A549 (cell line): ENCODE measurements around the gene RAB3B. TPM values are rescaled to one million over a fixed set of nuclear protein-coding genes. Genes with fewer than 3 reads are reported as not detected.
A peak's percentile ranks its signal among the peaks of the same experiment; 100 is the strongest.
"Not testable (repeated sequence)": the region's sequence is repeated elsewhere in the genome, so short reads cannot be mapped to it uniquely, and the experiment has no call there.

Experiments used
- ATAC-seq, 2 experiments: fragments of 200-7000 bp in 1 of 2; fragments of >200 bp in 1 of 2; cut with Nextera tagmentation in 1 of 2; cut with Tn5 transposase in 1 of 2; 3 replicates each; pipeline versions ENCODE4 v1.8.0 to v1.9.1; 2018 to 2020; ENCODE audit warnings: mild to moderate bottlenecking in 1 of 2, moderate library complexity in 1 of 2
- CTCF ChIA-PET: fragments of 300-600 bp; sonication (Branson Sonifier 250); formaldehyde crosslinking; extraction: SDS; loops from one replicate; lab custom pipeline; 2021; ENCODE audit warnings: antibody characterized with exemption, inconsistent platforms; lab: Yijun Ruan, JAX
- POLR2A ChIA-PET: fragments of 350-600 bp; formaldehyde crosslinking; extraction: SDS; loops from one replicate; lab custom pipeline; 2021; ENCODE audit warnings: antibody characterized with exemption, inconsistent platforms; lab: Yijun Ruan, JAX
- DNase-seq, 2 experiments: peaks; one replicate each; pipeline versions ENCODE4 v3.0.0 to v3.0.0-alpha.2; 2011 to 2016; ENCODE audit warnings: low read depth in 1 of 2, low spot score in 1 of 2
- FAIRE-seq: peaks from 2 replicates; lab custom pipeline; 2011; peaks lifted over from hg19 to GRCh38; lab: Jason Lieb, UNC
- H3K27ac ChIP-seq, 2 experiments: fragments of >200 bp; sonication (Bioruptor Twin); formaldehyde crosslinking; 3 replicates each; pipeline ENCODE4 v1.5.1; 2016 to 2017
- H3K4me1 ChIP-seq: fragments of >200 bp; sonication (Bioruptor Twin); formaldehyde crosslinking; 3 replicates; pipeline ENCODE4 v1.6.1; 2016
- H3K4me2 ChIP-seq: fragments of >200 bp; sonication (Bioruptor Twin); formaldehyde crosslinking; 3 replicates; pipeline ENCODE4 v1.6.1; 2016
- H3K4me3 ChIP-seq: fragments of >200 bp; sonication (Bioruptor Twin); formaldehyde crosslinking; 3 replicates; pipeline ENCODE4 v1.5.1; 2016
- H3K9me3 ChIP-seq: fragments of >200 bp; sonication (Bioruptor Twin); formaldehyde crosslinking; 3 replicates; pipeline ENCODE4 v1.6.1; 2016
- CBX2 ChIP-seq: fragments of 200-600 bp; sonication (generic); IDR thresholded peaks from 2 replicates; pipeline ENCODE4 v1.6.1; 2016; ENCODE audit warnings: low read depth, mild to moderate bottlenecking, borderline replicate concordance
- CBX8 ChIP-seq: fragments of 200-600 bp; sonication (generic); IDR thresholded peaks from 2 replicates; pipeline ENCODE4 v1.6.1; 2016
- CHD4 ChIP-seq: fragments of 200-600 bp; sonication (generic); IDR thresholded peaks from 2 replicates; pipeline ENCODE4 v1.6.1; 2016; ENCODE audit warnings: antibody characterized with exemption, mild to moderate bottlenecking, borderline replicate concordance
- EHF ChIP-seq: fragments of 250-450 bp; sonication (Bioruptor Pico); IDR thresholded peaks from 2 replicates; pipeline ENCODE4 v1.5.0; 2020; ENCODE audit warnings: mild to moderate bottlenecking
- EHMT2 ChIP-seq: fragments of 200-600 bp; sonication (generic); IDR thresholded peaks from 2 replicates; pipeline ENCODE4 v1.6.1; 2016; ENCODE audit warnings: antibody characterized with exemption, low read depth, mild to moderate bottlenecking, moderate library complexity
- FOXS1 ChIP-seq: fragments of 250-450 bp; sonication (Bioruptor Pico); IDR thresholded peaks from 2 replicates; pipeline ENCODE4 v1.5.0; 2020; ENCODE audit warnings: mild to moderate bottlenecking, moderate library complexity
- GATA3 ChIP-seq: IDR thresholded peaks from 2 replicates; pipeline ENCODE4 v1.6.1; 2012; ENCODE audit warnings: borderline replicate concordance
- HMGXB4 ChIP-seq: fragments of 250-450 bp; sonication (Bioruptor Pico); IDR thresholded peaks from 2 replicates; pipeline ENCODE4 v1.5.0; 2021; ENCODE audit warnings: mild to moderate bottlenecking, moderate library complexity, borderline replicate concordance
- KDM1A ChIP-seq: fragments of 200-600 bp; sonication (generic); IDR thresholded peaks from 2 replicates; pipeline ENCODE4 v1.6.1; 2016; ENCODE audit warnings: low read depth, mild to moderate bottlenecking
- KDM5A ChIP-seq: fragments of 200-600 bp; sonication (generic); IDR thresholded peaks from 2 replicates; pipeline ENCODE4 v1.6.1; 2016; ENCODE audit warnings: antibody characterized with exemption, mild to moderate bottlenecking
- MAZ ChIP-seq: fragments of 150-350 bp; IDR thresholded peaks from 2 replicates; pipeline ENCODE4 v1.6.1; 2014; ENCODE audit warnings: antibody characterized with exemption, low read depth, low read length, borderline replicate concordance
- NFE2L2 ChIP-seq: fragments of 150-350 bp; conservative IDR thresholded peaks from 2 replicates; pipeline ENCODE4 v1.6.1; 2014; ENCODE audit warnings: low read length
- NPAS2 ChIP-seq: fragments of 250-450 bp; sonication (Bioruptor Pico); IDR thresholded peaks from 2 replicates; pipeline ENCODE4 v1.8.0; 2022; ENCODE audit warnings: mild to moderate bottlenecking, moderate library complexity, borderline replicate concordance
- NR3C1 ChIP-seq: fragments of >200 bp; sonication (Bioruptor Twin); formaldehyde crosslinking; IDR thresholded peaks from 3 replicates; pipeline ENCODE4 v1.6.1; 2017
- POLR2A ChIP-seq: IDR thresholded peaks from 2 replicates; pipeline ENCODE4 v1.6.1; 2012; ENCODE audit warnings: mild to moderate bottlenecking, low read length
- POLR2AphosphoS2 ChIP-seq: conservative IDR thresholded peaks from 2 replicates; pipeline ENCODE4 v1.6.1; 2012; ENCODE audit warnings: low read length, improper control_type of control experiment, inconsistent platforms
- REST ChIP-seq: fragments of 200-600 bp; sonication (generic); IDR thresholded peaks from 2 replicates; pipeline ENCODE4 v1.6.1; 2016; ENCODE audit warnings: antibody characterized with exemption, mild to moderate bottlenecking, moderate library complexity
- RFX5 ChIP-seq: fragments of 450-650 bp; IDR thresholded peaks from 2 replicates; pipeline ENCODE4 v1.7.1; 2014; ENCODE audit warnings: antibody characterized with exemption, mild to moderate bottlenecking, moderate library complexity
- RNF2 ChIP-seq: fragments of 200-600 bp; sonication (generic); IDR thresholded peaks from 2 replicates; pipeline ENCODE4 v1.6.1; 2016; ENCODE audit warnings: low read depth, mild to moderate bottlenecking, antibody characterized with exemption, moderate library complexity, borderline replicate concordance
- ZC3H11A ChIP-seq: fragments of 450-650 bp; IDR thresholded peaks from 2 replicates; pipeline ENCODE4 v1.6.1; 2014; ENCODE audit warnings: antibody characterized with exemption, mild to moderate bottlenecking
- WGBS: methylation state at CpG from one replicate; pipeline ENCODE4 v1.1.6; 2017; ENCODE audit errors: missing lambda C conversion rate; 5-methylcytosine and 5-hydroxymethylcytosine counted together
- polyA plus RNA-seq, 4 experiments: library from polyadenylated mRNA; depleted of rRNA in 3 of 4; stranded (reverse); fragments of >200 nt; fragmentation: RNase III in 1 of 4; extraction: RNeasy Plus Mini Kit Qiagen cat#74134 plus additional on column Dnase treatment in 1 of 4; gene quantifications; 2 replicates in 3 of 4; 3 replicates in 1 of 4; pipeline ENCODE4 v1.2.3, GENCODE V29; 2011 to 2017

Gene RAB3B
- polyA plus RNA-seq, 2 of the 4 experiments (the other 2 are of a cell fraction), result 6.9 to 15.1 TPM

GRCh38 chr1:52028839-52029238 lies 38.3 kb upstream of the RAB3B start:
- FAIRE-seq, H3K9me3 ChIP-seq, POLR2A ChIA-PET, H3K4me3 ChIP-seq, ATAC-seq, DNase-seq: not testable (repeated sequence)
- H3K4me2 ChIP-seq, result peak overlapping the region; percentile 39
- WGBS, result 23% methylated on average over 5 of the region's 5 CpGs
- H3K27ac ChIP-seq, result peak overlapping the region; percentile 9 to 62; a peak in 2 of 6 replicates
- CTCF ChIA-PET, result interaction anchor here (0.6 to 1.4 kb wide), 2 partner anchors 132 to 141 kb away, joined by 4 to 6 read pairs; no protein-coding TSS in a partner anchor
- H3K4me1 ChIP-seq, result peaks cover 37% of the 10 kb centered on the region

GRCh38 chr1:52028328-52028727 lies 37.8 kb upstream of the RAB3B start:
- ATAC-seq (no peak), DNase-seq (no peak)

GRCh38 chr1:52026278-52026677 lies 35.8 kb upstream of the RAB3B start:
- H3K4me2 ChIP-seq, result no peak overlapping the region
- peaks cover 26% of the 10 kb centered on the region for H3K4me1 ChIP-seq
- FAIRE-seq (no peak), ATAC-seq (no peak), DNase-seq (no peak)
- H3K27ac ChIP-seq, result no peak overlapping the region
- ChIA-PET POLR2A (no interaction called here), CTCF (interaction anchor here (0.5 kb wide), 1 partner anchor 18 kb away, joined by 4 read pairs; no protein-coding TSS in a partner anchor)
- 90% methylated on average over 2 of the region's 2 CpGs for WGBS
- TF ChIP-seq MAZ (no peak), NPAS2 (CRISPR knock-in tag) (no peak), REST (no peak), NFE2L2 (no peak), CHD4 (no peak), NR3C1 (no peak)
- no peak overlapping the region for H3K4me3 ChIP-seq
- H3K9me3 ChIP-seq, result no peaks in the 10 kb centered on the region

More at GRCh38 chr1:52028328-52028727, 37.8 kb upstream of the RAB3B start:
- 28% methylated on average over 1 of the region's 1 CpG for WGBS
- no peak overlapping the region for H3K4me3 ChIP-seq
- FAIRE-seq, result no peak
- CTCF ChIA-PET, result interaction anchor here (1.4 kb wide), 1 partner anchor 131 kb away, joined by 6 read pairs; no protein-coding TSS in a partner anchor
- H3K9me3 ChIP-seq, result no peaks in the 10 kb centered on the region
- H3K4me1 ChIP-seq, result peaks cover 36% of the 10 kb centered on the region
- H3K4me2 ChIP-seq, result peak overlapping the region; percentile 39
- TF ChIP-seq NR3C1 (no peak), KDM1A (no peak), RFX5 (no peak), KDM5A (no peak)
- POLR2A ChIA-PET, result no interaction called here
- peak overlapping the region in 1 of 2 experiments; percentile 38; a peak in 2 of 6 replicates for H3K27ac ChIP-seq

GRCh38 chr1:52022133-52022532 lies 31.6 kb upstream of the RAB3B start:
- Histone ChIP-seq H3K4me1 (no peaks in the 10 kb centered on the region), H3K27ac (no peak overlapping the region), H3K4me3 (no peak overlapping the region), H3K9me3 (no peaks in the 10 kb centered on the region), H3K4me2 (no peak overlapping the region)
- 81% methylated on average over 2 of the region's 2 CpGs for WGBS
- CTCF ChIA-PET, result interaction anchor here (0.6 to 1.1 kb wide), 2 partner anchors 15 to 201 kb away, joined by 3 to 4 read pairs; no protein-coding TSS in a partner anchor
- DNase-seq, result no peak
- no peak for FAIRE-seq
- POLR2A ChIA-PET, result interaction anchor here (0.7 kb wide), 1 partner anchor 418 kb away, joined by 9 read pairs; no protein-coding TSS in a partner anchor
- no peak for ATAC-seq
- no peak for TF ChIP-seq EHMT2
- TF ChIP-seq REST, result no peak
- no peak for TF ChIP-seq POLR2AphosphoS2
- TF ChIP-seq CHD4, result no peak
- TF ChIP-seq KDM1A, result no peak
- no peak for TF ChIP-seq EHF (CRISPR knock-in tag)
- TF ChIP-seq ZC3H11A, result no peak
- TF ChIP-seq NPAS2 (CRISPR knock-in tag), result no peak
- no peak for TF ChIP-seq NR3C1
- no peak for TF ChIP-seq GATA3
- TF ChIP-seq HMGXB4 (CRISPR knock-in tag), result no peak
- TF ChIP-seq RNF2, result no peak
- TF ChIP-seq FOXS1 (CRISPR knock-in tag), result no peak
- TF ChIP-seq CBX8, result no peak
- no peak for TF ChIP-seq POLR2A
- TF ChIP-seq CBX2, result no peak
- no peak for TF ChIP-seq NFE2L2
